Lower leg skin (tissue), 3 donors: ENCODE results near the gene ZNF385A.

Experiments used
- CTCF ChIP-seq, 3 donors: fragments of 450-650 bp; IDR thresholded peaks; one replicate each; pipeline ENCODE4 v1.5.1; 2016; ENCODE audit warnings: antibody characterized with exemption in 3 of 3, mild to moderate bottlenecking in 3 of 3, moderate library complexity in 2 of 3
- POLR2A ChIP-seq, 2 donors: fragments of 450-650 bp; IDR thresholded peaks; one replicate each; pipeline ENCODE4 v1.6.1; 2016 to 2017; ENCODE audit warnings: antibody characterized with exemption in 2 of 2, mild to moderate bottlenecking in 1 of 2, moderate library complexity in 1 of 2

- no peak for TF ChIP-seq CTCF (IDR thresholded peaks at IDR 0.05)
- no peak for TF ChIP-seq POLR2A (IDR thresholded peaks at IDR 0.05)
Measured at GRCh38 chr12:54337280-54337842, 47.2 kb downstream of the ZNF385A start.
